HG03060 (cell line): ENCODE measurements around the gene FOXO6.

Source experiments
- ATAC-seq: cut with Tn5 transposase; IDR thresholded peaks from one replicate; pipeline ENCODE4 v1.9.1; 2021; ENCODE audit warnings: low read depth, moderate number of reproducible peaks; ENCODE audit not compliant: unreplicated experiment

Gene FOXO6

DNA sequence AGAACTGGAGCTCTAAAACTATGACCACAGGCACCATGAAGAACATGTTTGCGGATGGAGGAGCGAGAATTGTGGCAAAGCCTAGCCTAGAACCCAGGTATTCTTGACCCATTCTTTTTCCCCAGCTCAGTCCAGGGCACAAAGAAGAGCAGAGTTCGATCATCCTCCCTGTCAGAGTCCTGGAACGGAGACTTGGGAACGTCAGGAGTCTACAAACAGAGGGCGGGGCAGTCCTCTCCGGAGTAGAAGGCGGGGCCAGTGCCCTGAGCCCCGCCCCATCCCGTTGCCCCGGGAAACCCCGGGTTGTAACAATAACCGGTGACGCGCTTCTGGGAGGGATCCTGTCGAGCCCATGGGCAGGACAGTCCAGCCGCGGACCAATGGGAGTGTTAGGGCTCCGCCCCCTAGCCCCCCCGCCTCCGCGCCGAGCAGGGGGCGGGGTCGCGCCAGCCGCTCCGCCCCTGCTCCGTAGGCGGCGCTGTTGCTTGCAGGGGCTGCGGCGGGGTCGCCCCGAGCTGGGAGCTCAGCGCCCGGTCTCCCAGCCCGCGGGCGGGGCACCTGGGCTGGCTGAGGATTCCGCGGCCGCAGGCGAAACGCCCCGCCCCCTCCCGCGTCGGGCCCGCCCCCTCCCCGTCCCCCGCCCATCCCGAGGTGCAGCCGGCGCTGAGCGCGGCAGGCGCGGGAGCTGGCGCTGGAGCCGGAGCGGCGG lies at the start of gene FOXO6:
TSS of gene FOXO6 (plus strand) at position 649 of the 709 bp plus-strand sequence.
- ATAC-seq = peak; percentile 75

DNA sequence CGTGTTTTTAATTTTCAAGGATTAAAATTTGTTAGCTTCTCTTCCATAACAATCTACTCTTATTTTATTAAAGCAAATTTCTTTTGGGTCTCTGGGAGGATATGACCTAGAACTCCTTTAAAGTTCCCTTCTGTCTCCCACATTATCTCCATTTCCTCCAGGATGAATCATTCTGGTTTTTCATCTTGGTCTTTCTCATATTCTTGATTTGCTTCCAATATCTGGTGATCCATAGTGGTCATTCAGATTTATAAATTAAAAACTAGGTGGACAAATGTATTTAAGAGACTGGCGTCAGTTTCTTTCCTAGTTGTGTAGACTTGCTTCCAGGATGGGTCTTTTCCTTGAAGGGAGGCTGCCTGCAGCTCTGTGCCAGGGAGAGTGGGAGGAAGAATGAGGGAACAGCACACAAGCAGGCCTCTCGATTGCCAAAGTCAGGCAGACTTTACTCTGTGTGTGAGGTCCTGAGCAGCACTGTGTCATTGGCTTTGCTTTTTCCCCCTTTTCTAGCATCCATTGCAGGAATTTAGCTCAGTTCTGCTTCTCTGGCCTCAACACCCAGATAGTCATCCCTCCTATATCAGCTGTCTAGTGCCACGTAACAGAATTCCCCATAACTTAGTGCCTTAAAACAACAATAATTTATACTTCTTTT lies 48.1 kb upstream of the FOXO6 start:
- no peak for ATAC-seq

DNA sequence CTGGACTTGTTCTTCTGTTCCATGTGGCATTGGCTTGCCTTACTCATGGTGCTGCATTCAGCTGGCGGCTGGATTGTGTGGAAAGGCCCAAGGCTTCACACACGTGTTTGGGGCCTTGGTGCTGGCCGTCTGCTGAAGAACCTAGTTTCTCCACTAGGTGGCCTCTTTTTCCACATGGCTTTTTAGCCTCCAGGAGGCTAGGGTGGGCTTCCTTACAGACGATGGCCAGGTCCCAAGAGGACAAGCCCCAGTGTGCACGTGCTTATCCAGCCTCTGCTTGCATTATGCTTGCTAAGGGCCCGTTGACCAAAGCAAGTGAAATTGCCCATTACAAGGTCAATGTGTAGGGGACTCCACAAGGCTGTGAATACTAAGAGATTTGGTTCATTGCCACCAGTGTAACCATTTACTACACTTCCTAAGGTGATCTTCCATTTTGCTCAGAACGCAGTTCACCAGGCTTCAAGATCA lies 47.5 kb upstream of the FOXO6 start:
- no peak for ATAC-seq

DNA sequence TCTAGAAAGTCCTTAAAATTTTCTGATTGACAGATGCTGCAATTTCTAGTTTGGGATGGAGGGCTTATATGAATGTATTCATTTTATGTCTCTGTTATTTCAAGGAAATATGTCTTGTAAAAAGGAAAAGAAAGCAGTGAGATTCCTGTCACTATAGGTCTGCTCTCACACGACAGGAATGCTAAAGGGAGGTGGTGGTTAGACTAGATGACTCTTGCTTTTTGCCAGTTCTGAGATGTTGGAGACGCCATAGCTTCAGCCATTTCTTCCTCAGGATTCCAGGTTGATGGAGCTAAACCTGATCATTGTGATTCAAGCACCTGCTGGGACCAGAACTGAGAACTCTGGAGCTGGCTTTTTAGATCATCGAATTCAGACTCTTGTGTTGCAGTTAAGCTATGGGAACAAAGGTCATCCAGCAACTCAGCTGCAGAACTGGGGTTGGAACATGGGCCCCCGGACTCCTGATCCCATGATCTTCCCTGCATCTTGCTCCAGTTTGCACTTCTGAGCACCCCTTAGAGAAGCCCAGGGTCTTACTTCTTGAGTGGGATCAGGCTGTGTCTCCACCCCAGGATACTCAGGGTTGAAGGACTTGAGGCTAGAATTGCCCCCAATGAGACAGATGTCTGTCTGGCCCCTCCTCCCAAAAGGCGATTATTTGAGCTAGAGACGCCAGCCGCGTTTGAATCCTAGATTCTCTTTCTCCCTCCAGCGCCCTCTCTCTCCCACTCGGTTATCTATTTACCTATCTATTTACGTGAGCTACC lies 46.7 kb upstream of the FOXO6 start:
- ATAC-seq = no peak

DNA sequence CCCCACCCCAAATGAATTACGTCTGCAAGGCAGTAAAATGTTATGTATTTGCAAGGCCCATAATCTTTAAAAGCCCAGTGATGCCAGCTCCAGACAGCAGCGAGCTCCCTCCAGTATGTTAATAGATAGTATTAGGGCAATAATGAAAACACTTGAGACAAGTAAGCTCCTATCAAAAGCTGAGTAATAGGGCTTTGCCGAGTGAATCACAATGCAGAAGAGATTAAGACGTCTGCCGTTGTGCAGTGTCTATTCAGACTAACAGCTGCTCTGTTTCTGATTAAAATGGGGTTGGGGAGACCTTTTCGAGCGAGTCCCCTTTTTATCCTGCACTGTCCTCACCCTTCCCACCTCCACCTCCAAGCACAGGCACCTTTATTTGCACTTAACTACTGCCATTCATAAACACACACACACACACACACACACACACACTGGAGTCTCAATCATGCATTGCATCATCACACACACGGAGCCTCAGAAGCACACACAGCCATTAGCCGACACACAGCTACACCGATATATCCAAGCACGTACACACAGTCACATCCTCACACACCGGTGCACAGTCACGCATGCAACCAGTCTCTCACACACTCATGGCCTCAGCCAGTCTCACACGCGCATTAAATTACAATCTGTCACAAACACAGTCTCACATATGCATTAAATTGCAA lies 46.0 kb upstream of the FOXO6 start:
- ATAC-seq = no peak

DNA sequence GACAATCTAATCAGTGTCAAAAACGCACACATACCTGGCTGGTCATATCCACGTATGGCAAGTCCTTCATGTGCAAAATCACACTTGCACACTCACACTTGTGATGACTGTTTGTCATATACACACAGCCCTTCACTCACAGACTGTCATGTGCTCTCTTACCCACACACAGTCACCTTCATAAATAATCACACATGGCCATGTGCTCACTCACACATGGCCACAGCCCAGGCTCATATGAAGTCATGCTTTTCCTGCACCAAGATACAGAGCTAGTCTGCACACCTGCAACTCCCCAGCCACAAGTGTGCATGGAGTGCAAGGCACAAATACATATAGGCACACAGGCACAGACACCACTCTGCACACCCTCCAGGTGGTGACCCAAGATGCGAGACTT lies 45.4 kb upstream of the FOXO6 start:
- no peak for ATAC-seq

DNA sequence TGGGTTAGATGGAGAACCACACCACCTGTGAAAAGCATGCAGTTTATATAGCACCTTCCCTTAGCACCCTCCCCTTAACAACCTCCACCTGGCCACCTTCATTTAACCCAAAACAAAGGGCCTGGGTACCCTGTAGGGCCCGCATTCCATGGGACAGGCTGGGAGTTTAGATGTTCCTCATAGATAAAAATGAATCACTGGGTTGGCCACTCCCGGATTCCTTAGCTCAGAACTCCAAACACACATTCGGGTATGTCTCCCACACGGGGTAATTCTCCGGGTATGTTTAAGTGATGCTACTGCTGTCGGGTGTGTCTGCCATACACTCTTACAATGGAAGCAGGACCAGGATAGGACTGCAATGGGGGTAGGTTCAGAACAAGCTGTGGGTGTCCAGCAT lies 43.9 kb upstream of the FOXO6 start:
- no peak for ATAC-seq

DNA sequence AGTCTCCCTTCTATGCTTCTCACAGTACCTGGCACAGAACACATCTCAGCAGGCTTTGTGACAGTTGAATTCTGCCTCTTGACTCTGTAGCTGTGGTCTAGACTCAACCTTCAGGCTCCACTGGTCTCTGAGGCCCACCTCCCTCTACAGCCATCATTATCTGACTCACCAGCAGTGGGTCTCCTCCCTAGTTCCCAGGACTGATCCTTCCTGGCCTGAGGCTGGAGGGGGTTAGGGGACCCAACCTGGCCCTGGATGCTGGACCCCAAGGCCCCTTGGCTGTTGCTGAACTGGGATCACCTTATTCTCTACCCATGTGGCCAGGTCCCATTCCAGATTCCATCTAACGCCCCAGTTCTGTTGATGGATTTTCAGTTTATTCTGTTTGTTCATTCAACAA lies 43.1 kb upstream of the FOXO6 start:
- ATAC-seq = no peak

DNA sequence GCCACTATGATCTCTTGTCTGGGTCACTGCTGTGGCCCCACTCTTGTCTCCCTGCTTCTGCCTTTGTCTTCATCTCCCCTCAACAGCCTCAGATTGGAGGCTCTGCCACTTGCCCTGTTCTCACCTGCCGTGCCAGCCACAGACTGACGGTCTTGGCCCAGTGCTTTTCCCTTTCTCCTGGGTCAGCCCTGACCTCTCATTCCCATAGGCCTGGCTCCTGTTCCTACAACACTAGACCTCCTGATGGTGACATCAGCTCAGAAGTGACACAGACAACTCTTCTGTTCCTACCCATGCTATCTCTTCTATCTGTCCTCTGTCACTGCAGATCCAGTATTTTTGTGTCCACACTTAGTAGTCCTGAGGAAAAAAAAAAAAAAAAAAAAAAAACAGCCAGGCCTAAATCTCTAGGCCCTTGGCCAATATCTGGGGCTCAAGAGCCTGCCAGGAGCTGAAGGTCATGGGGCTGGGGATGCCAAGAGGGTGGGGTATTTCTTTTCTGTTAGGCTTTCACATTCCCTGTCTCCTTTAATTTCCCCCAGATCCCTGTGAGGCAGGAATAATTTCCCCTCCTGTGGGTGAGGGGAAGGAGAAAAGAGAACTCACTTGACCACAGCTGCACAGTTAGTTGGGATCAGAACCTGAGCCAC lies 42.0 kb upstream of the FOXO6 start:
- ATAC-seq = no peak

DNA sequence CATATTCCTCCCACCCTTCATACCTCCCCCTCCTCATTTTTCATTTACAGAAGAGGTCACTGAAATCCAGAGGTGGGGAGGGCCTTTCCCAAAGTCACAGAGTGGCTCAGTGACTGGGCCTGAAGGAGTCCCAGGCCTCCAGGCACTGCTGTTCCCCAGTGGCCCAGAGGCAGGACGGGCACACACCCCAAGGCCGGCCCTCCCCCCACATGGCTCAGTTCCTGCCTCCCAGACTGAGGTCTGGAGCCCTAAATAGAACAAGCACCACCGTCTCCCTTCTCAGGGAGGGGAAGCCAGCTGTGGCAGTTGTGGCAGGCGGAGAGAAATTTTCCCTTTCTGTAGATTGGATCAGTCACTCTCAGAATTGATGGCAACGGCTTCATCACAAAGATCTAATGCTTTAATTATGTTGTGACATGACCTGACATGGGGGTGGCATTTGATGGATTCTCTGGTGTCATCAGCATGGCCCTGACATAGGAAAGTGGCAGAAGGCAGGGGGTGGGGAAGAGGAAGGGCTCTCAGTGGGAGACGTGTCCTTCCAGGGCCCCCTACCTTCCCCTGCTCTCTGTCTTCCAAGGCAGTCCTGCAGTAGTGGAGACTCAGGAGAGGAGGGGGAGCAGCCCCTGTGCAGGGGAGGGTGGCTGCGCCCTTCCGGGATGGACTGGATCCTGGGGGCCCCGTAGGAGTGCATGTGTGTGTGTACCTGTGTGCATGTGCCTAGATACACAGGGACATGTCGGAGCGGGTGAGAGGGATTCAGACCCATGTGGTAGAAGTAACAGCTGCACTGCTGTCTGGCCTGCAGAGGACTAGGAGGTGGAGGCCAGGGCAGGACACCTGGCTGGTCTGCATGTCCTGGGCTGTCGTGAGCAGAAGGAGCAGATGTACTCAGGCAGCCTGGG lies 41.2 kb upstream of the FOXO6 start:
- ATAC-seq = no peak

DNA sequence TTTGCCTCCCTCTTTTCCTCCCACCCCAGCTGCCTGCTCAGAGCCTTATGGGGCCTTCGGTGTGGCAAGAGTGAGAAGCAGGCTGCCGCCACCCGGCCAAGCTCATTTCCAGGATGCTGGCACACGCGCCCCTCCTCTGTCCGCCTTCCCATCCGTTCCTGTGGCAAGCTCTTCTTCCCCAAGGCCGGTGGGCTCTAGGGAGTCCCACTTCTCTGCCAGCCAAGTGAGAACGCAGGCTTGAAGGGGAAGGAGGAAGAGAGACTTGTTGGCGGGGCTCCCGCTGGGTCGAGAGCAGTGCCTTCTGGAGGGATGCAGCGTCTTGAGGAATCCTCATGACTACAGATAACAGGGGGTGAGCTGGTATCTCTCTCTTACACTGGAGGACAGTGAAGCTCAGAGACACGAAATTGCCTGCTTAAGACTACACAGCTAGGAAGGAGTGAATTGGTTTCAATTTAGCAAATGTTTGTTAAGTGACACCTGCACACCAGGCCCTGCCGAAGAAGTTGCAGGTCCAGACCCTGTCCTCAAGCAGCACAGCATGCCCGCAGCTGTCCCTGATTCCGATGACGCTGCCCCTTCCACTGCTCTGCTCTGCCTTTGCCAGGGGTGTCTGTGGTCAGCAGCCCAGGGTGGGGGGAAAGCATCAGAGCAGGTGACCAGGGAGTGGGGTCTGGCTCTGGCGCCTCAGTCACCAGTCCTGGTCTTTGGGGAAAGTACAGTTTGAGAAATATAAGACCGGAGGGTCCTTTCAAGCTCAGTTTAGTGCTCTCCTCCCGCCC lies 40.1 kb upstream of the FOXO6 start:
- no peak for ATAC-seq

DNA sequence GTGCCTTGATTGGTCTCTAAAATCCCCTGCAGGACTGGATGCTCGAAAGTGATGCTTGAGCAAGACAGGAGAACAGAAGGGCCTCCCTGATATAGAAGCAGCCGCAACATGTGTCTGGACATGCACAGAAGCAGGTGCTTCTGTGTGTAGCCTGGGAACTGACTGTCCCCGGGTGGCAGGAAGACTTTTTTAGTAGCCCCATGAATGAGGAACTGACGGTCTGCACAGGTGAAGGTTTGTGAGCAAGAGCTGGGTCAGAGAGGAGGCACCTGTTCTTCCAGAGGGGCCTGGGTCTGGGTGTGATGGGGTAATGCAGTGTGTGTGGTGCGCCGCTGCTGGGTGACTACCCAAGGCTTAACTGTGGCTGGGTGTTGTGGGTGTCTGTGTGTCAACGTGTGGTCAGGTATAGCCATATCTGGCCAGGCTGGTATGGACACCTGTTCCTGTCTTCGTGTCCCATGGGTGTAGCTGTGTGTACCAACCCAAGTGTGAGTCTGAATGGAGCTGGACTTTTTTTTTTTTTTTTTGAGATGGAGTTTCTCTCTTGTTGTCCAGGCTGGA lies 39.1 kb upstream of the FOXO6 start:
- ATAC-seq = no peak

DNA sequence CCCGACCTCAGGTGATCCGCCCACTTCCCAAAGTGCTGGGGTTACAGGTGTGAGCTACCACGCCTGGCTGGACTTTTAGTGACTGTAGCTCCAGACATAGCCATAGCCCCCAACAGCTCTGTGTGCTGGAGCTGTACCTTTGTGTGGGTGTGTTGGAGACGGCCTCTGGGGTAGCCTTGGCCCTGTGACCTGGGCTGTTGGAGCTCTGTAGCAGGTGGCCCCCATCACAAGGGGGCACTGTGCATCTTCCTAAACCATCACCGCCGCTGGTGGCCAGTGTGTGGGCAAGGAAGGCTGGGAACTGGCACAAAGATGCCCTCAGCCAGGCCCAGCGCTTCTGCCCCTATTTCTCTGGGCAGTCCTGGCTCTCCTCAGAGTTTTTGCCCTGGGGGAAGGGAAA lies 38.4 kb upstream of the FOXO6 start:
- ATAC-seq = no peak

DNA sequence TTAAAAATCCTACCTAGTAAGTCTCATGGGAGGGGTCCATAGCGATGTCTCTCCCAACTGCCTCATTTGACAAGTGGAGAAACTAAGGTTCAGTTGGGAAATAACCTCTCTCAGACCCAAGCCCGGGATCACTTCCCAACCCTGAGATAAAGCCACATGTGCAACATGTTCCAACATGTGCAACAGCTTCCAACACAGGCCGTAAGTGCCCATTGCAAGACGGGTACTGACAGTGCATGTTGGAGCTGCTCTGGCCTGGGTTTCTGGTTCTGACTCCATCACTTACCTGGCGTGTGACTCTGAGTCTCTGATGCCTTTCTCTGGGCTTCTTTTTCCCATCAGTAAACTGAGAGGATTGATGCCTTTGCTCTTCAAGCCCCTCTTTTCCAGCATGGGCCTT lies 38.0 kb upstream of the FOXO6 start:
- ATAC-seq = no peak

DNA sequence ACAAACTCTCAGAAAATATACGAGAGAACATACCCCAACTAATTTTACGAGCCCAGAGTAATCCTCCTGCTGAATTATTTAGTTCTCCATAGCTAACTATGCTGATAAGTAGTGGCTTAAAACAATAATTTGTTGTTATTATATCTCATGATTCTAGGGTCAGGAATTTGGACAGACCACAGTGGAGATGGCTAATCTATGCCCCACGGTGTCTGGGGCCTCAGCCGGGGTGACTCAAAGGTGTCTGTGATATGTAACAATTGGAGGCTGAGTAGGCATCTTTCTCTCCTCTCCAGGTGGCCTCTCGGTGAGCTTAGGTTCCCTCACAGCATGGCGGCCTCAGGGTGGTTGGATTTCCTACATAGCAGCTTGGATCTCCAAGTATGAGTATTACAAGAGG lies 35.4 kb upstream of the FOXO6 start:
- no peak for ATAC-seq

DNA sequence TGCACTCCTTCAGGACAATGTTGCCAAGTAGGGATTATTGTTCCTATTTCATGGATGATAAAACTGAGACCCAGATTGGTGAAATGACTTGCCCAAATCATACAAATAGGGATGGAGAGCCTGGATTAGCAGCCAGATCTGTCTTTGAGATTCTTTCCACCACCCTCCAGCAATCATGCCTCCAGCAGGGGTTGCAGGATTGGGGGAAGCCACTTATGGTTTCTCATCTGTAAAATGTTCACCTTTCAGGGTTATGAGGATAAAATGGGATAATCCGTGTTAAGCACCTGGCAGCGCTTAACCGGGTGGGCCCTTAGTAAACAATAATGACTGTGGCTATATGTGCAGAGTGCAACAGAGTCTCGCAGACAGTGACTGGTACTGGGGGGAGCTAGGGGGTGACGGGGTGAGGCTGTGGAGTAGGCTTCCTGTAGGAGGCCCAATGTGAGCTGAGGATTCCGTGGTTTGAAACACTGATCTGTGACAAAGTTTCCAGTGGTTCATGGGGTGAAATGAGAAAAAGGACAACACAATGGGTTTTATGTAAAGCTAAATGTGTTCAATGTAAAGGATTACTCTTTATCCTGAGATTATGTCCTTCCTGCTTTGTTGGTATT lies 33.7 kb upstream of the FOXO6 start:
- ATAC-seq = no peak

DNA sequence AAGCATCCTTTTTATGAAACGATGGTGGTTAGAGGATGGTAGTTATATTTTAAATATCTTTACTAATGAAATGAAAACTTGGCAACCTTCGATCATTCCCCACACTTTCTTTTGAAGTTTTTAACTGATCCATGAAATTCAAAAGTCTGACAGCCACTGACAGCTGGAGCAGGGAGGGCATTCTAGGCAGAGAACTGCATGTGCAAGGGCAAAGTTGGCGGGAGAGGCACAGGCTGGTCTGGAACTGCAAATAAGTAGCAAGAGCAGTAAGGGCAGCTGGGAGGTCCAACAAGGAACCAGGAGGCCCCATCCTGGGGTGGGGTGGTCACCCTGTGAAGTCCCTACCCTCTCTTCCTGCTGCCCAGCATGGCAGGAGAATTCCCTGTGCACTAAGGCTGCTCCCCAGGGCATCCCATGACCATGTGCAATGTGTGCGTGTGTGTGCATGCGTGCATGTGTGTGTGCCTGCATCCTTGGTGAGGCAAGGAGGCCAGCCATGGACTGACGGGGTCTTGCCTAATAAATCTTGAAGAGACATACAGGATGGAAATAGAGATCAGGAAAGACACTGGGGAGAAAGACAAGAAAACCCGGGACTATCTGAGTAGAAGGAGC lies 33.1 kb upstream of the FOXO6 start:
- no peak for ATAC-seq
